Tibial nerve (tissue), 4 donors: Measurements from ENCODE around the gene LAMB2.

Experiments
- CTCF ChIP-seq, 5 experiments: fragments of 200-600 bp in 3 of 5; fragments of 450-650 bp in 2 of 5; sonication (generic) in 3 of 5; IDR thresholded peaks; one replicate each; pipeline ENCODE4 v1.5.1; 2016 to 2019; ENCODE audit warnings: antibody characterized with exemption in 5 of 5, mild to moderate bottlenecking in 3 of 5, moderate library complexity in 2 of 5
- EP300 ChIP-seq, 2 donors: sonication (generic); formaldehyde crosslinking; IDR thresholded peaks; one replicate each; pipeline ENCODE4 v1.6.1; 2017; ENCODE audit warnings: antibody characterized with exemption in 2 of 2, mild to moderate bottlenecking in 1 of 2
- POLR2A ChIP-seq, 2 donors: fragments of 450-650 bp; IDR thresholded peaks; one replicate each; pipeline ENCODE4 v1.6.1; 2017; ENCODE audit warnings: antibody characterized with exemption in 2 of 2, mild to moderate bottlenecking in 2 of 2, moderate library complexity in 2 of 2

DNA sequence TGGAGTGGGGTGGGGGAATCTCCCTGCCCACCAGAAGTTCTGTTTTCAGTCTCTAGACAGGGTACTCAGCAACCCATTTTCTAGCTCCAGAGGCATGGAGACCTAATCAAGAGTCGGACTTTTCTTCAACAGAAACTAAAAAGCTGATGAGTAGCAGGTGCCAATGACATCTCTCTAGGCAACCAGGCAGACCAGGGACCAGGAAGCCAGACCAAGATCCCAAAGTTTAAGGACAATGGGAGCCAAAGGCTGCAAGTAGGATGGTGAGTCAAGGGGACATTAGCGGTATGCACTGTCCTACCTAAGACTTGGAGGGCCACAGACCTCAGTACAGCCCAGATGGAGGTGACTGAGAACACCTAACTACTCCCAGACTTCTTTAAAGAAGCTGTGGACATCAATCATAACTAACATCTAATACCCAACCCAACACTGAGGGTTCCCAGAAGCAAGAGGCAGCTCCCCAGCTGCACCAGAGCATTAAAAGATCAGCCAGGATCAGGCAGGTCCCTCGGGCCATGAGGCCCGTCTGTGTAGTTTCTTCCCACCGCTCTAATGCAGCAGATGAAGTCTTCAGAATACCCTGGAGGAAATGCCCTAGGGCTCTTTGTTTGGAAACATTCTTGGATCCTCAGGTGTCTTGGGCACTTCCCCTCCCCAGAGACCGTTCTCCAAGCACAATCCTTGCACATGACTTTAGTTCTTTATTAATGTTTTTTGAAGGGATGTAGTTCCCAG is 32.3 kb upstream of the LAMB2 start:
- TF ChIP-seq POLR2A (IDR thresholded peaks at IDR 0.05), result no peak
- TF ChIP-seq CTCF (IDR thresholded peaks at IDR 0.05), result no peak
- TF ChIP-seq EP300 (IDR thresholded peaks at IDR 0.05), result no peak
